WTC11 (cell line): ENCODE data around the gene CASQ2.

Experiments
- CREM ChIP-seq: sonication (generic); formaldehyde crosslinking; IDR thresholded peaks from 2 replicates; pipeline ENCODE4 v1.8.1; 2022; ENCODE audit warnings: mild to moderate bottlenecking, missing genetic modification reagents, moderate library complexity
- CTCF ChIP-seq: fragments of 200-600 bp; IDR thresholded peaks from 2 replicates; pipeline ENCODE4 v1.8.0; 2022; ENCODE audit warnings: antibody characterized with exemption
- E2F1 ChIP-seq: sonication (generic); formaldehyde crosslinking; IDR thresholded peaks from 2 replicates; pipeline ENCODE4 v1.8.0; 2022; ENCODE audit warnings: mild to moderate bottlenecking, missing genetic modification reagents
- GTF2I ChIP-seq: fragments of 250-450 bp; sonication (Bioruptor Pico); conservative IDR thresholded peaks from 2 replicates; pipeline ENCODE4 v1.4.0; 2021; ENCODE audit warnings: mild to moderate bottlenecking
- MAX ChIP-seq: sonication (generic); formaldehyde crosslinking; IDR thresholded peaks from 2 replicates; pipeline ENCODE4 v1.8.0; 2022; ENCODE audit warnings: mild to moderate bottlenecking, missing genetic modification reagents
- MLX ChIP-seq: sonication (generic); formaldehyde crosslinking; IDR thresholded peaks from 2 replicates; pipeline ENCODE4 v1.8.1; 2023; ENCODE audit warnings: mild to moderate bottlenecking, missing genetic modification reagents, moderate library complexity
- TF ChIP-seq, protein P1 (sequence below): sonication (generic); formaldehyde crosslinking; conservative IDR thresholded peaks from 2 replicates; pipeline ENCODE4 v1.8.1; 2023; ENCODE audit warnings: mild to moderate bottlenecking, low read depth, missing genetic modification reagents, moderate library complexity
- TF ChIP-seq, protein P2 (sequence below): fragments of 250-450 bp; sonication (Bioruptor Pico); IDR thresholded peaks from 2 replicates; pipeline ENCODE4 v1.9.0; 2021; ENCODE audit warnings: mild to moderate bottlenecking, borderline replicate concordance
- TF ChIP-seq, protein P3 (sequence below): sonication (generic); formaldehyde crosslinking; IDR thresholded peaks from 2 replicates; pipeline ENCODE4 v1.8.1; 2023; ENCODE audit warnings: mild to moderate bottlenecking, missing genetic modification reagents

DNA sequence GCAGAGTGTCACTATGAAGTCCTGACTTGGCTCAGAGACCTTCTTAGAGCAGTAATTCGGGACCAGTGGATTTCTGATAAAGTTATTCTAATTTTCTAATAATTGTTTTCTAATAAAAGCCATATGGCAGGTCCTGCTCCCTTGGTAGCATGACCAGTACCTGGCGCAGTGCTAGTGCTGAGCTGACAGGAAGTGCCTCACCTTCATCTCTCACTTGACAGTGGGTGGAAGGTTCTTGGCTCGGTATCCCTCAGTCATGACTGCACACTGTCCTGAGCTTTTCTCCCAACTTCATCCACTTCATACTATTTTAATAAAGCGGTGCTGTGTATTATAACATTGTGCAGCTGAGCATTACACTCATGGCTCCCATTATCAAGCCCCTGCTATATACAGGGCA, 112.6 kb downstream of the CASQ2 start:
- no peak for TF ChIP-seq CTCF
- TF ChIP-seq MLX (CRISPR knock-in tag) = no peak
- TF ChIP-seq, protein P1, sequence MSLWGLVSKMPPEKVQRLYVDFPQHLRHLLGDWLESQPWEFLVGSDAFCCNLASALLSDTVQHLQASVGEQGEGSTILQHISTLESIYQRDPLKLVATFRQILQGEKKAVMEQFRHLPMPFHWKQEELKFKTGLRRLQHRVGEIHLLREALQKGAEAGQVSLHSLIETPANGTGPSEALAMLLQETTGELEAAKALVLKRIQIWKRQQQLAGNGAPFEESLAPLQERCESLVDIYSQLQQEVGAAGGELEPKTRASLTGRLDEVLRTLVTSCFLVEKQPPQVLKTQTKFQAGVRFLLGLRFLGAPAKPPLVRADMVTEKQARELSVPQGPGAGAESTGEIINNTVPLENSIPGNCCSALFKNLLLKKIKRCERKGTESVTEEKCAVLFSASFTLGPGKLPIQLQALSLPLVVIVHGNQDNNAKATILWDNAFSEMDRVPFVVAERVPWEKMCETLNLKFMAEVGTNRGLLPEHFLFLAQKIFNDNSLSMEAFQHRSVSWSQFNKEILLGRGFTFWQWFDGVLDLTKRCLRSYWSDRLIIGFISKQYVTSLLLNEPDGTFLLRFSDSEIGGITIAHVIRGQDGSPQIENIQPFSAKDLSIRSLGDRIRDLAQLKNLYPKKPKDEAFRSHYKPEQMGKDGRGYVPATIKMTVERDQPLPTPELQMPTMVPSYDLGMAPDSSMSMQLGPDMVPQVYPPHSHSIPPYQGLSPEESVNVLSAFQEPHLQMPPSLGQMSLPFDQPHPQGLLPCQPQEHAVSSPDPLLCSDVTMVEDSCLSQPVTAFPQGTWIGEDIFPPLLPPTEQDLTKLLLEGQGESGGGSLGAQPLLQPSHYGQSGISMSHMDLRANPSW (CRISPR knock-in tag) = no peak
- TF ChIP-seq CREM = no peak
- TF ChIP-seq E2F1 (CRISPR knock-in tag) = no peak
- TF ChIP-seq, protein P2, sequence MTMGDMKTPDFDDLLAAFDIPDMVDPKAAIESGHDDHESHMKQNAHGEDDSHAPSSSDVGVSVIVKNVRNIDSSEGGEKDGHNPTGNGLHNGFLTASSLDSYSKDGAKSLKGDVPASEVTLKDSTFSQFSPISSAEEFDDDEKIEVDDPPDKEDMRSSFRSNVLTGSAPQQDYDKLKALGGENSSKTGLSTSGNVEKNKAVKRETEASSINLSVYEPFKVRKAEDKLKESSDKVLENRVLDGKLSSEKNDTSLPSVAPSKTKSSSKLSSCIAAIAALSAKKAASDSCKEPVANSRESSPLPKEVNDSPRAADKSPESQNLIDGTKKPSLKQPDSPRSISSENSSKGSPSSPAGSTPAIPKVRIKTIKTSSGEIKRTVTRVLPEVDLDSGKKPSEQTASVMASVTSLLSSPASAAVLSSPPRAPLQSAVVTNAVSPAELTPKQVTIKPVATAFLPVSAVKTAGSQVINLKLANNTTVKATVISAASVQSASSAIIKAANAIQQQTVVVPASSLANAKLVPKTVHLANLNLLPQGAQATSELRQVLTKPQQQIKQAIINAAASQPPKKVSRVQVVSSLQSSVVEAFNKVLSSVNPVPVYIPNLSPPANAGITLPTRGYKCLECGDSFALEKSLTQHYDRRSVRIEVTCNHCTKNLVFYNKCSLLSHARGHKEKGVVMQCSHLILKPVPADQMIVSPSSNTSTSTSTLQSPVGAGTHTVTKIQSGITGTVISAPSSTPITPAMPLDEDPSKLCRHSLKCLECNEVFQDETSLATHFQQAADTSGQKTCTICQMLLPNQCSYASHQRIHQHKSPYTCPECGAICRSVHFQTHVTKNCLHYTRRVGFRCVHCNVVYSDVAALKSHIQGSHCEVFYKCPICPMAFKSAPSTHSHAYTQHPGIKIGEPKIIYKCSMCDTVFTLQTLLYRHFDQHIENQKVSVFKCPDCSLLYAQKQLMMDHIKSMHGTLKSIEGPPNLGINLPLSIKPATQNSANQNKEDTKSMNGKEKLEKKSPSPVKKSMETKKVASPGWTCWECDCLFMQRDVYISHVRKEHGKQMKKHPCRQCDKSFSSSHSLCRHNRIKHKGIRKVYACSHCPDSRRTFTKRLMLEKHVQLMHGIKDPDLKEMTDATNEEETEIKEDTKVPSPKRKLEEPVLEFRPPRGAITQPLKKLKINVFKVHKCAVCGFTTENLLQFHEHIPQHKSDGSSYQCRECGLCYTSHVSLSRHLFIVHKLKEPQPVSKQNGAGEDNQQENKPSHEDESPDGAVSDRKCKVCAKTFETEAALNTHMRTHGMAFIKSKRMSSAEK (CRISPR knock-in tag) = no peak
- no peak for TF ChIP-seq MAX (CRISPR knock-in tag)
- TF ChIP-seq GTF2I (CRISPR knock-in tag) = no peak
- TF ChIP-seq, protein P3, sequence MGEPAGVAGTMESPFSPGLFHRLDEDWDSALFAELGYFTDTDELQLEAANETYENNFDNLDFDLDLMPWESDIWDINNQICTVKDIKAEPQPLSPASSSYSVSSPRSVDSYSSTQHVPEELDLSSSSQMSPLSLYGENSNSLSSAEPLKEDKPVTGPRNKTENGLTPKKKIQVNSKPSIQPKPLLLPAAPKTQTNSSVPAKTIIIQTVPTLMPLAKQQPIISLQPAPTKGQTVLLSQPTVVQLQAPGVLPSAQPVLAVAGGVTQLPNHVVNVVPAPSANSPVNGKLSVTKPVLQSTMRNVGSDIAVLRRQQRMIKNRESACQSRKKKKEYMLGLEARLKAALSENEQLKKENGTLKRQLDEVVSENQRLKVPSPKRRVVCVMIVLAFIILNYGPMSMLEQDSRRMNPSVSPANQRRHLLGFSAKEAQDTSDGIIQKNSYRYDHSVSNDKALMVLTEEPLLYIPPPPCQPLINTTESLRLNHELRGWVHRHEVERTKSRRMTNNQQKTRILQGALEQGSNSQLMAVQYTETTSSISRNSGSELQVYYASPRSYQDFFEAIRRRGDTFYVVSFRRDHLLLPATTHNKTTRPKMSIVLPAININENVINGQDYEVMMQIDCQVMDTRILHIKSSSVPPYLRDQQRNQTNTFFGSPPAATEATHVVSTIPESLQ (CRISPR knock-in tag) = no peak
